ENCODE results near the gene ALDH3B1.
"Not testable (repeated sequence)": the region's sequence is repeated elsewhere in the genome, so short reads cannot be mapped to it uniquely, and the experiment has no call there.

GRCh38 chr11:67991347-67992121 is 18.6 kb upstream of the ALDH3B1 start:
- not testable (repeated sequence) for TF ChIP-seq CTCF, POLR2A, POLR2AphosphoS5 (IDR thresholded peaks at IDR 0.05)
